HEK293 (cell line): Measurements from ENCODE around the gene WDR38.

Experiments used
- BCL11A ChIP-seq: fragments of 450-650 bp; formaldehyde crosslinking; IDR thresholded peaks from 2 replicates; pipeline ENCODE4 v1.5.1; 2016; ENCODE audit warnings: low read depth, missing biosample characterization, missing genetic modification characterization
- KLF8 ChIP-seq: fragments of 450-650 bp; formaldehyde crosslinking; IDR thresholded peaks from 2 replicates; pipeline ENCODE4 v1.5.1; 2016; ENCODE audit warnings: missing biosample characterization, missing genetic modification characterization
- RBAK ChIP-seq: fragments of 450-650 bp; formaldehyde crosslinking; IDR thresholded peaks from 2 replicates; pipeline ENCODE4 v1.5.1; 2016; ENCODE audit warnings: missing biosample characterization, missing genetic modification characterization
- ZBTB20 ChIP-seq: fragments of 450-650 bp; formaldehyde crosslinking; IDR thresholded peaks from 2 replicates; pipeline ENCODE4 v1.5.1; 2016; ENCODE audit warnings: missing biosample characterization, missing genetic modification characterization
- ZEB2 ChIP-seq: fragments of 450-650 bp; formaldehyde crosslinking; IDR thresholded peaks from 2 replicates; pipeline ENCODE4 v1.5.1; 2016; ENCODE audit warnings: missing biosample characterization, missing genetic modification characterization
- ZNF114 ChIP-seq: fragments of 450-650 bp; formaldehyde crosslinking; IDR thresholded peaks from 2 replicates; pipeline ENCODE4 v1.5.0; 2017; ENCODE audit warnings: missing biosample characterization, missing genetic modification characterization
- ZNF18 ChIP-seq: fragments of 450-650 bp; formaldehyde crosslinking; IDR thresholded peaks from 2 replicates; pipeline ENCODE4 v1.5.1; 2016; ENCODE audit warnings: missing biosample characterization, missing genetic modification characterization
- ZNF274 ChIP-seq, 2 experiments: fragments of 200-500 bp in 1 of 2; fragments of 450-650 bp in 1 of 2; sonication (Bioruptor generic) in 1 of 2; formaldehyde crosslinking in 1 of 2; IDR thresholded peaks; 2 replicates each; pipeline versions ENCODE4 v1.5.1 to v1.6.1; 2014 to 2016; ENCODE audit warnings: borderline replicate concordance in 1 of 2, inconsistent platforms in 1 of 2, low read length in 1 of 2, missing biosample characterization in 1 of 2, missing genetic modification characterization in 1 of 2
- ZNF335 ChIP-seq: fragments of 450-650 bp; formaldehyde crosslinking; conservative IDR thresholded peaks from 2 replicates; pipeline ENCODE4 v1.5.1; 2016; ENCODE audit warnings: missing biosample characterization, missing genetic modification characterization
- ZNF488 ChIP-seq: fragments of 450-650 bp; formaldehyde crosslinking; IDR thresholded peaks from 2 replicates; pipeline ENCODE4 v1.5.1; 2016; ENCODE audit warnings: missing biosample characterization, missing genetic modification characterization
- ZNF510 ChIP-seq: fragments of 450-650 bp; formaldehyde crosslinking; IDR thresholded peaks from 2 replicates; pipeline ENCODE4 v1.5.1; 2018; ENCODE audit warnings: mild to moderate bottlenecking, missing genetic modification characterization, missing biosample characterization; ENCODE audit not compliant: insufficient replicate concordance
- ZNF585B ChIP-seq: fragments of 450-650 bp; formaldehyde crosslinking; IDR thresholded peaks from 2 replicates; pipeline ENCODE4 v1.5.1; 2016; ENCODE audit warnings: missing biosample characterization, missing genetic modification characterization
- ZNF621 ChIP-seq: fragments of 450-650 bp; formaldehyde crosslinking; IDR thresholded peaks from 2 replicates; pipeline ENCODE4 v1.5.1; 2017; ENCODE audit warnings: missing biosample characterization, missing genetic modification characterization
- ZNF639 ChIP-seq: fragments of 450-650 bp; formaldehyde crosslinking; IDR thresholded peaks from 2 replicates; pipeline ENCODE4 v1.5.1; 2016; ENCODE audit warnings: missing biosample characterization, missing genetic modification characterization
- ZNF677 ChIP-seq: fragments of 450-650 bp; IDR thresholded peaks from 2 replicates; pipeline ENCODE4 v1.5.0; 2018; ENCODE audit warnings: missing biosample characterization, mild to moderate bottlenecking, missing genetic modification characterization, moderate library complexity
- ZNF707 ChIP-seq: fragments of 450-650 bp; formaldehyde crosslinking; IDR thresholded peaks from 2 replicates; pipeline ENCODE4 v1.5.1; 2016; ENCODE audit warnings: missing biosample characterization, missing genetic modification characterization
- ZNF792 ChIP-seq: fragments of 450-650 bp; formaldehyde crosslinking; IDR thresholded peaks from 2 replicates; pipeline ENCODE4 v1.5.1; 2016; ENCODE audit warnings: missing biosample characterization, missing genetic modification characterization
- TF ChIP-seq, protein P1 (sequence below): fragments of 450-650 bp; formaldehyde crosslinking; IDR thresholded peaks from 2 replicates; pipeline ENCODE4 v1.5.1; 2017; ENCODE audit warnings: missing biosample characterization, missing genetic modification characterization
- TF ChIP-seq, protein P2 (sequence below): fragments of 450-650 bp; formaldehyde crosslinking; IDR thresholded peaks from 2 replicates; pipeline ENCODE4 v1.5.1; 2016; ENCODE audit warnings: missing biosample characterization, missing genetic modification characterization
- TF ChIP-seq, protein P3 (sequence below): fragments of 450-650 bp; formaldehyde crosslinking; IDR thresholded peaks from 2 replicates; pipeline ENCODE4 v1.5.1; 2016; ENCODE audit warnings: missing biosample characterization, missing genetic modification characterization
- TF ChIP-seq, protein P4 (sequence below): fragments of 450-650 bp; formaldehyde crosslinking; IDR thresholded peaks from 2 replicates; pipeline ENCODE4 v1.5.1; 2016; ENCODE audit warnings: missing biosample characterization, missing genetic modification characterization
- TF ChIP-seq, protein P5 (sequence below): fragments of 450-650 bp; formaldehyde crosslinking; IDR thresholded peaks from 2 replicates; pipeline ENCODE4 v1.5.1; 2016; ENCODE audit warnings: missing biosample characterization, missing genetic modification characterization, low read depth
- TF ChIP-seq, protein P6 (sequence below): fragments of 450-650 bp; formaldehyde crosslinking; IDR thresholded peaks from 2 replicates; pipeline ENCODE4 v1.5.1; 2017; ENCODE audit warnings: missing biosample characterization, mild to moderate bottlenecking, missing genetic modification characterization, moderate library complexity

Gene WDR38

DNA sequence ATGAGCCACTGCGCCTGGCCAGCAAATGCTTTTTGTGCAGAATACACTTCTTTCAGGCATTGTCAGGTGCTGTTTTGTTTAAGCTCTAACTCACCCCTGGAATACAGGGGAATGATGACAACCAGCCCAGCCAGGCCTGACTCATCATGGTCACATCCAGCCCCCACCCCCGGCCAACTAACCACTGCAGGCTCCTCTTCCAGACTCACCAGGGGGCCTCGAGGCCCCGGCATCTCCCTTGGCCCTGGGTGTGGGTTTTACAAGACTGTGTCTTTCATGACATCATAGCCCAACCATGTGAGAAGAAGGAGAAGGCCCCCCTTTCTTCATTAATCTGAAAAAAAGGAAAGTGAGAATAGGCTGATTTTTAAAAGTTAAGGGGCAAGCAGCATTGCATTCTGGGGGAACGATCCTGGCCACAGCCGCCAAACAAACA is 40.8 kb upstream of the WDR38 start (continued):
- TF ChIP-seq ZBTB20 (no peak), ZNF677 (no peak), ZNF585B (tag by site-specific recombination) (no peak), ZNF792 (tag by site-specific recombination) (no peak), ZNF335 (tag by site-specific recombination) (peak; percentile 48; the same call in 1 of the 2 replicates), RBAK (tag by site-specific recombination) (no peak), ZNF488 (tag by site-specific recombination) (no peak), ZNF621 (tag by site-specific recombination) (no peak), ZEB2 (tag by site-specific recombination) (peak; percentile 56), ZNF707 (tag by site-specific recombination) (no peak), ZNF114 (no peak), ZNF639 (tag by site-specific recombination) (peak; percentile 26; the same call in 1 of the 2 replicates), ZNF274 (IDR thresholded peaks at IDR 0.05; ENCODE audit: low read length) (no peak), ZNF274 (tag by site-specific recombination; IDR thresholded peaks at IDR 0.05; ENCODE audit: borderline replicate concordance) (no peak), ZNF510 (tag by site-specific recombination) (no peak), ZNF18 (tag by site-specific recombination) (no peak), BCL11A (no peak), KLF8 (tag by site-specific recombination) (peak; percentile 36; the same call in 1 of the 2 replicates)
- TF ChIP-seq, protein P1, sequence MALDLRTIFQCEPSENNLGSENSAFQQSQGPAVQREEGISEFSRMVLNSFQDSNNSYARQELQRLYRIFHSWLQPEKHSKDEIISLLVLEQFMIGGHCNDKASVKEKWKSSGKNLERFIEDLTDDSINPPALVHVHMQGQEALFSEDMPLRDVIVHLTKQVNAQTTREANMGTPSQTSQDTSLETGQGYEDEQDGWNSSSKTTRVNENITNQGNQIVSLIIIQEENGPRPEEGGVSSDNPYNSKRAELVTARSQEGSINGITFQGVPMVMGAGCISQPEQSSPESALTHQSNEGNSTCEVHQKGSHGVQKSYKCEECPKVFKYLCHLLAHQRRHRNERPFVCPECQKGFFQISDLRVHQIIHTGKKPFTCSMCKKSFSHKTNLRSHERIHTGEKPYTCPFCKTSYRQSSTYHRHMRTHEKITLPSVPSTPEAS (tag by site-specific recombination): no peak
- TF ChIP-seq, protein P2, sequence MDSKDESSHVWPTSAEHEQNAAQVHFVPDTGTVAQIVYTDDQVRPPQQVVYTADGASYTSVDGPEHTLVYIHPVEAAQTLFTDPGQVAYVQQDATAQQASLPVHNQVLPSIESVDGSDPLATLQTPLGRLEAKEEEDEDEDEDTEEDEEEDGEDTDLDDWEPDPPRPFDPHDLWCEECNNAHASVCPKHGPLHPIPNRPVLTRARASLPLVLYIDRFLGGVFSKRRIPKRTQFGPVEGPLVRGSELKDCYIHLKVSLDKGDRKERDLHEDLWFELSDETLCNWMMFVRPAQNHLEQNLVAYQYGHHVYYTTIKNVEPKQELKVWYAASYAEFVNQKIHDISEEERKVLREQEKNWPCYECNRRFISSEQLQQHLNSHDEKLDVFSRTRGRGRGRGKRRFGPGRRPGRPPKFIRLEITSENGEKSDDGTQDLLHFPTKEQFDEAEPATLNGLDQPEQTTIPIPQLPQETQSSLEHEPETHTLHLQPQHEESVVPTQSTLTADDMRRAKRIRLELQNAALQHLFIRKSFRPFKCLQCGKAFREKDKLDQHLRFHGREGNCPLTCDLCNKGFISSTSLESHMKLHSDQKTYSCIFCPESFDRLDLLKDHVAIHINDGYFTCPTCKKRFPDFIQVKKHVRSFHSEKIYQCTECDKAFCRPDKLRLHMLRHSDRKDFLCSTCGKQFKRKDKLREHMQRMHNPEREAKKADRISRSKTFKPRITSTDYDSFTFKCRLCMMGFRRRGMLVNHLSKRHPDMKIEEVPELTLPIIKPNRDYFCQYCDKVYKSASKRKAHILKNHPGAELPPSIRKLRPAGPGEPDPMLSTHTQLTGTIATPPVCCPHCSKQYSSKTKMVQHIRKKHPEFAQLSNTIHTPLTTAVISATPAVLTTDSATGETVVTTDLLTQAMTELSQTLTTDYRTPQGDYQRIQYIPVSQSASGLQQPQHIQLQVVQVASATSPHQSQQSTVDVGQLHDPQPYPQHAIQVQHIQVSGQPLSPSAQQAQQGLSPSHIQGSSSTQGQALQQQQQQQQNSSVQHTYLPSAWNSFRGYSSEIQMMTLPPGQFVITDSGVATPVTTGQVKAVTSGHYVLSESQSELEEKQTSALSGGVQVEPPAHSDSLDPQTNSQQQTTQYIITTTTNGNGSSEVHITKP (tag by site-specific recombination): peak; percentile 88
- TF ChIP-seq, protein P3, sequence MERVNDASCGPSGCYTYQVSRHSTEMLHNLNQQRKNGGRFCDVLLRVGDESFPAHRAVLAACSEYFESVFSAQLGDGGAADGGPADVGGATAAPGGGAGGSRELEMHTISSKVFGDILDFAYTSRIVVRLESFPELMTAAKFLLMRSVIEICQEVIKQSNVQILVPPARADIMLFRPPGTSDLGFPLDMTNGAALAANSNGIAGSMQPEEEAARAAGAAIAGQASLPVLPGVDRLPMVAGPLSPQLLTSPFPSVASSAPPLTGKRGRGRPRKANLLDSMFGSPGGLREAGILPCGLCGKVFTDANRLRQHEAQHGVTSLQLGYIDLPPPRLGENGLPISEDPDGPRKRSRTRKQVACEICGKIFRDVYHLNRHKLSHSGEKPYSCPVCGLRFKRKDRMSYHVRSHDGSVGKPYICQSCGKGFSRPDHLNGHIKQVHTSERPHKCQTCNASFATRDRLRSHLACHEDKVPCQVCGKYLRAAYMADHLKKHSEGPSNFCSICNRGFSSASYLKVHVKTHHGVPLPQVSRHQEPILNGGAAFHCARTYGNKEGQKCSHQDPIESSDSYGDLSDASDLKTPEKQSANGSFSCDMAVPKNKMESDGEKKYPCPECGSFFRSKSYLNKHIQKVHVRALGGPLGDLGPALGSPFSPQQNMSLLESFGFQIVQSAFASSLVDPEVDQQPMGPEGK (tag by site-specific recombination): peak; percentile 87
- TF ChIP-seq, protein P4, sequence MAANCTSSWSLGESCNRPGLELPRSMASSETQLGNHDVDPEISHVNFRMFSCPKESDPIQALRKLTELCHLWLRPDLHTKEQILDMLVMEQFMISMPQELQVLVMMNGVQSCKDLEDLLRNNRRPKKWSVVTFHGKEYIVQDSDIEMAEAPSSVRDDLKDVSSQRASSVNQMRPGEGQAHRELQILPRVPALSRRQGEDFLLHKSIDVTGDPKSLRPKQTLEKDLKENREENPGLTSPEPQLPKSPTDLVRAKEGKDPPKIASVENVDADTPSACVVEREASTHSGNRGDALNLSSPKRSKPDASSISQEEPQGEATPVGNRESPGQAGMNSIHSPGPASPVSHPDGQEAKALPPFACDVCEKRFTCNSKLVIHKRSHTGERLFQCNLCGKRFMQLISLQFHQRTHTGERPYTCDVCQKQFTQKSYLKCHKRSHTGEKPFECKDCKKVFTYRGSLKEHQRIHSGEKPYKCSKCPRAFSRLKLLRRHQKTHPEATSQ (tag by site-specific recombination): no peak
- TF ChIP-seq, protein P5, sequence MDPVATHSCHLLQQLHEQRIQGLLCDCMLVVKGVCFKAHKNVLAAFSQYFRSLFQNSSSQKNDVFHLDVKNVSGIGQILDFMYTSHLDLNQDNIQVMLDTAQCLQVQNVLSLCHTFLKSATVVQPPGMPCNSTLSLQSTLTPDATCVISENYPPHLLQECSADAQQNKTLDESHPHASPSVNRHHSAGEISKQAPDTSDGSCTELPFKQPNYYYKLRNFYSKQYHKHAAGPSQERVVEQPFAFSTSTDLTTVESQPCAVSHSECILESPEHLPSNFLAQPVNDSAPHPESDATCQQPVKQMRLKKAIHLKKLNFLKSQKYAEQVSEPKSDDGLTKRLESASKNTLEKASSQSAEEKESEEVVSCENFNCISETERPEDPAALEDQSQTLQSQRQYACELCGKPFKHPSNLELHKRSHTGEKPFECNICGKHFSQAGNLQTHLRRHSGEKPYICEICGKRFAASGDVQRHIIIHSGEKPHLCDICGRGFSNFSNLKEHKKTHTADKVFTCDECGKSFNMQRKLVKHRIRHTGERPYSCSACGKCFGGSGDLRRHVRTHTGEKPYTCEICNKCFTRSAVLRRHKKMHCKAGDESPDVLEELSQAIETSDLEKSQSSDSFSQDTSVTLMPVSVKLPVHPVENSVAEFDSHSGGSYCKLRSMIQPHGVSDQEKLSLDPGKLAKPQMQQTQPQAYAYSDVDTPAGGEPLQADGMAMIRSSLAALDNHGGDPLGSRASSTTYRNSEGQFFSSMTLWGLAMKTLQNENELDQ (tag by site-specific recombination): no peak
- TF ChIP-seq, protein P6, sequence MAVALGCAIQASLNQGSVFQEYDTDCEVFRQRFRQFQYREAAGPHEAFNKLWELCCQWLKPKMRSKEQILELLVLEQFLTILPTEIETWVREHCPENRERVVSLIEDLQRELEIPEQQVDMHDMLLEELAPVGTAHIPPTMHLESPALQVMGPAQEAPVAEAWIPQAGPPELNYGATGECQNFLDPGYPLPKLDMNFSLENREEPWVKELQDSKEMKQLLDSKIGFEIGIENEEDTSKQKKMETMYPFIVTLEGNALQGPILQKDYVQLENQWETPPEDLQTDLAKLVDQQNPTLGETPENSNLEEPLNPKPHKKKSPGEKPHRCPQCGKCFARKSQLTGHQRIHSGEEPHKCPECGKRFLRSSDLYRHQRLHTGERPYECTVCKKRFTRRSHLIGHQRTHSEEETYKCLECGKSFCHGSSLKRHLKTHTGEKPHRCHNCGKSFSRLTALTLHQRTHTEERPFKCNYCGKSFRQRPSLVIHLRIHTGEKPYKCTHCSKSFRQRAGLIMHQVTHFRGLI: peak; percentile 72; the same call in 1 of the 2 replicates
